Progenitor cell of endocrine pancreas (in vitro differentiated cells): ENCODE data around the gene TECPR2. TPM values are rescaled to one million over a fixed set of nuclear protein-coding genes. Genes with fewer than 3 reads are reported as not detected.
"Not testable (repeated sequence)": the region's sequence is repeated elsewhere in the genome, so short reads cannot be mapped to it uniquely, and the experiment has no call there.

Experiments used
- DNase-seq: peaks from one replicate; pipeline ENCODE4 v3.0.0; 2021; ENCODE audit warnings: low spot score; ENCODE audit not compliant: unreplicated experiment
- H3K27ac Mint-ChIP-seq: 2 replicates; pipeline ENCODE4 v1.8.0; 2021; ENCODE audit warnings: mild to moderate bottlenecking, moderate library complexity, mixed read lengths
- H3K27me3 Mint-ChIP-seq: 2 replicates; pipeline ENCODE4 v1.8.0; 2021; ENCODE audit warnings: mixed read lengths
- H3K36me3 Mint-ChIP-seq: 2 replicates; pipeline ENCODE4 v1.8.0; 2022; ENCODE audit warnings: mixed read lengths; ENCODE audit not compliant: insufficient read depth
- H3K4me1 Mint-ChIP-seq: 2 replicates; pipeline ENCODE4 v1.8.0; 2021; ENCODE audit warnings: low read depth, mixed read lengths
- H3K4me3 Mint-ChIP-seq: 2 replicates; pipeline ENCODE4 v1.8.0; 2021; ENCODE audit warnings: low read depth, mild to moderate bottlenecking, moderate library complexity, mixed read lengths
- H3K9me3 Mint-ChIP-seq: 2 replicates; pipeline ENCODE4 v1.8.0; 2021; ENCODE audit warnings: low read depth, mixed read lengths
- CTCF ChIP-seq: fragments of 200-600 bp; sonication (generic); IDR thresholded peaks from one replicate; pipeline ENCODE4 v1.5.0; 2021; ENCODE audit warnings: antibody characterized with exemption, mild to moderate bottlenecking; ENCODE audit not compliant: unreplicated experiment
- total RNA-seq: library from RNA; stranded (reverse); gene quantifications from 2 replicates; pipeline ENCODE4 v1.2.1, GENCODE V29; 2021

TECPR2 gene
- total RNA-seq, 1 donor from 2014 or later: 34.2 TPM

GRCh38 chr14:102325791-102326345 is 36.9 kb upstream of the TECPR2 start:
- no peak for DNase-seq
- no peak overlapping the region for H3K4me3 Mint-ChIP-seq
- H3K9me3 Mint-ChIP-seq: no peaks in the 10 kb centered on the region
- H3K36me3 Mint-ChIP-seq: peaks cover 2% of the 10 kb centered on the region
- no peak overlapping the region for H3K27ac Mint-ChIP-seq
- no peak for TF ChIP-seq CTCF
- H3K4me1 Mint-ChIP-seq: no peaks in the 10 kb centered on the region
- H3K27me3 Mint-ChIP-seq: no peaks in the 10 kb centered on the region

GRCh38 chr14:102326583-102326982 is 36.2 kb upstream of the TECPR2 start:
- Mint-ChIP-seq H3K4me3 (no peak overlapping the region), H3K27me3 (no peaks in the 10 kb centered on the region), H3K27ac (no peak overlapping the region), H3K9me3 (no peaks in the 10 kb centered on the region), H3K4me1 (no peaks in the 10 kb centered on the region), H3K36me3 (peaks cover 4% of the 10 kb centered on the region)
- no peak for TF ChIP-seq CTCF
- DNase-seq: no peak

GRCh38 chr14:102329381-102329780 is 33.4 kb upstream of the TECPR2 start:
- not testable (repeated sequence) for H3K4me3 Mint-ChIP-seq, H3K4me1 Mint-ChIP-seq, H3K9me3 Mint-ChIP-seq, DNase-seq, H3K36me3 Mint-ChIP-seq, H3K27me3 Mint-ChIP-seq, H3K27ac Mint-ChIP-seq

GRCh38 chr14:102330806-102331205 is 31.9 kb upstream of the TECPR2 start:
- Mint-ChIP-seq H3K4me3 (no peak overlapping the region), H3K27me3 (no peaks in the 10 kb centered on the region), H3K4me1 (no peaks in the 10 kb centered on the region), H3K36me3 (peaks cover 8% of the 10 kb centered on the region), H3K27ac (no peak overlapping the region), H3K9me3 (no peaks in the 10 kb centered on the region)
- no peak for DNase-seq
- TF ChIP-seq CTCF: no peak

GRCh38 chr14:102333390-102333789 is 29.4 kb upstream of the TECPR2 start:
- H3K27me3 Mint-ChIP-seq: no peaks in the 10 kb centered on the region
- no peak overlapping the region for H3K4me3 Mint-ChIP-seq
- no peaks in the 10 kb centered on the region for H3K9me3 Mint-ChIP-seq
- DNase-seq: no peak
- no peak for TF ChIP-seq CTCF
- no peak overlapping the region for H3K27ac Mint-ChIP-seq
- no peaks in the 10 kb centered on the region for H3K4me1 Mint-ChIP-seq
- peaks cover 6% of the 10 kb centered on the region for H3K36me3 Mint-ChIP-seq
